PFSK-1 (cell line): ENCODE measurements around the gene VPS11.

Source experiments
- FOXP2 ChIP-seq: optimal IDR thresholded peaks from 2 replicates; pipeline ENCODE3; 2011; ENCODE audit warnings: borderline replicate concordance, control low read depth, inconsistent platforms; ENCODE audit not compliant: insufficient read depth; ENCODE audit errors: extremely low read length, extremely low read depth
- POLR2AphosphoS5 ChIP-seq: IDR thresholded peaks from 2 replicates; pipeline ENCODE4 v1.6.1; 2012; ENCODE audit warnings: low read depth, mild to moderate bottlenecking, control low read depth, low read length, moderate library complexity
- SIN3A ChIP-seq: IDR thresholded peaks from 2 replicates; pipeline ENCODE4 v1.6.1; 2012; ENCODE audit warnings: mild to moderate bottlenecking, low read length, moderate library complexity, borderline replicate concordance; ENCODE audit not compliant: insufficient read depth
- TAF1 ChIP-seq: IDR thresholded peaks from 2 replicates; pipeline ENCODE4 v1.6.1; 2012; ENCODE audit warnings: low read length, control low read depth, borderline replicate concordance; ENCODE audit not compliant: insufficient read depth

DNA sequence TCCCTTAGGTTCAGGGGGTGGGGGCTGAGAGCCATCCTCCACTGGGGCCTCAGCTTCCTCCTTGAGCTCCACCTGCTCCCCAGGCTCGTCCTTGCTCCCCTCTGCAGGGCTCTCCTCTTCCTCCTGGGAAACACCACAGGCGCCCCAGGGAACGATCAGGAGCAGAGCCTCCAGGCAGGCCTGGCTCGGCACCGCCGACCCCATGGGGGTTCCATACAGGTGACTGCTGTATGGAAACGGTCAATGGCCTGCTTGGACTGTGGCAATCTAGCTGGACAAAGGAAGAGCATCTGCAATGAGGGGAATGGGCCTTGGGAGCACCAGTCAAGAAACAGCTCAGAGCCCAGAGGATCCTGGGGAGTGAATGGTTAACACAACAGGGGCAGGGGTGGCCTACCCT, 18.5 kb upstream of the VPS11 start:
- no peak for TF ChIP-seq POLR2AphosphoS5
- TF ChIP-seq FOXP2, result no peak
- no peak for TF ChIP-seq TAF1
- no peak for TF ChIP-seq SIN3A
